RPMI7951 (cell line): ENCODE results near the gene CASK. TPM values are rescaled to one million over a fixed set of nuclear protein-coding genes. Genes with fewer than 3 reads are reported as not detected.

Source experiments
- DNase-seq: peaks from one replicate; pipeline ENCODE4 v3.0.0-alpha.2; 2012; ENCODE audit warnings: low read depth
- total RNA-seq: library from RNA; depleted of rRNA; stranded (reverse); fragments of >200 nt; shearing (Covaris generic); gene quantifications from 2 replicates; pipeline ENCODE4 v1.2.3, GENCODE V29; 2014

The CASK gene
- total RNA-seq, 1 experiment from 2014 or later = 22.8 TPM

DNA sequence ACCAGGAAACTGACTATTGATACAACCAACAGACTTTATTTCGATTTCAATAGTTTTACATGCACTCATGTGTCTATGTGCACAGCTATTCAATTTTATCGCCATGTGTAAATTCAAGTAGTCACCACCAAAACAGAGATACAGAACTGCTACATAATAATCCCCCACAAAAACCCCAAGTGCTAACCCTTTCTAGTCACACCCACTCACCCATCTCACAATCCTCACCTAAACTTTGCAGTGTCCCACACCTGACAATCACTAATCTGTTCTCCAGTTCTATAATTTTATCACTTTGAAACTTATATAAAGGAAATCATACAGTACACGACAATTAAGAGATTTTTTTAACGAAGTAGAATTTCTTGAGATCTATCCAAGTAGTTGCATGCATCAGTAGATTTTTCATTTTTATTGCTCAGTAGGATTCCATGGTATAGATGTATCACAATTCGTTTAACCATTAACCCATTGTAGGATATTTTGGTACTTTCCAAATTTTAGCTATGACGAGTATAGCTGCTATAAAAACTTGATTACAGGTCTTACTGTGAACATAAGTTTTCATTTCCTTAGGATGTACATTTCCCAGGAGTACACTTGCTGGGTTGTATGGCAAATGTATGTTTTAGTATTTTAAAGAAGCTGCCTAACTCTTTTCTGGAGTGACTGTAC, 85.9 kb downstream of the CASK start:
- no peak for DNase-seq

DNA sequence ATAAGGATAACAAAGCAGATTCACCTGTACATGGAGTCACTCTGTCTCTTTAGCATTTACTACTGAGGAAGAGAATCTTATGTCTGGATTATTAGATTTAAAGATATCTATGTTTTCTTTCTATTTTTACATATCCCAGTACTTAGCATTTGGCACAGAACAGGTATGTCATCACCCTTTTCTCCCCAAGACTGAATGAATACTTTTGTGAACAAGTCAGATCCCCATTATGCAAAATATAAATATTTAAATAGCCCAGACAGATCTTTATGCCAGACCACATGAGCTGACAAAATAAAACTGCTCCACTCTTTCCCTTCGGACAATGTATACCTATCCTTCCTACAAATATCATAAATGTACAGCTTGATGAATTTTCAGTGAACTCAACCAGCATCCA, 94.5 kb downstream of the CASK start:
- no peak for DNase-seq

DNA sequence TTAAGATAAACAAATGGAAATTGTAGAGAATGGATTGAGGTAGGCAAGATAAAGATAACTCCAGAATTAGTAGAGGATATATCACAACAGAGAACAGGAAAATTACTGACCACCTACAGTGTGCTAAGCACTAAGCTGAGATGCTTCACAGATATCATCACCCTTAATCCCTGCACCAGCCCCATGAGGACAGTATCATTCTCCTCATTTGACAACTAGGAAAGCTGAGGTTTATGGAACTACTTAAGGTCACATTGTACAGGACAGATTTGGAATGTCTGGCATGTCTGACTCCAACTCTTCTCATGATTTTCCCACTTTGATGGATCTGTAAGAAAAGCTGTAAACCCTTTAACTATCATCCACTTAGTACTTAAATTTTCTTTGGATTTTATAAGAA, 95.5 kb downstream of the CASK start:
- no peak for DNase-seq

DNA sequence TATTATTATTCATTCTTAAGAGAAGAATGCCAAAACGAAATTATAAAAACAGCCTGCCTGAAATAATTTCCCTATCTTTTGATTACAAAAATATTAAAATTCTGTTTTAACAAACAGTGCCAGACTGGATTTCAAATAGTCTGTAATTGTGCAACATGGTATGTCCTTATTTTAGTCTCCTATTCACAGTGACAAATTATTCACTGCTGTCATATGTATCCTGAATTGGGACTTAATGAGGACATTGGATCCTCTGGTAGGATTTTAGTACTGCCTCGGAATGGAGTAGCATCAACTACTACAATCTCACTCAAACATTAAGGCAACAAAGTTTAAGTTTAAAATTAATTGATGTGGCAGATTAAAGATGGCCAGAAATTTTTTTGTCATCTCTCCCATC, 97.6 kb downstream of the CASK start:
- no peak for DNase-seq

DNA sequence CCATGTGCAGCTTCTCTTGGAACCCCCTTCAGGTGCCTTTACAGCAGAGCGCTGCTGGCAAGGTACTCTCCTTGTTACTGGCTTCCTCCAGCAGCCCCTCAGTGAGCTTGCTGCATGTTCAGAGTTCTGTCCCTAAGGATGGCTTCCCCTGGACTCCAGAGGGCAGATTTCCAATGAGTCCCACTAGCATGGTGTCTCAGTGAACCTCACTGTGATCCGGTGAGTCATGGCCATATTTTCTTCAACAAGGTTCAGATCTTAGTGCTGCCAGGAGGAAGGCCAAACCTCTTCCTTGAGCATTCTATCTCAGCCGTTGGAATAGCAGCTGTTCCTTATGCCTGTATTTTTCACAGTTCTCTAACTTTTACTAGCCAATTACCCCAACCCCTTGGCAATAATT, 98.8 kb downstream of the CASK start:
- DNase-seq = peak; percentile 76

DNA sequence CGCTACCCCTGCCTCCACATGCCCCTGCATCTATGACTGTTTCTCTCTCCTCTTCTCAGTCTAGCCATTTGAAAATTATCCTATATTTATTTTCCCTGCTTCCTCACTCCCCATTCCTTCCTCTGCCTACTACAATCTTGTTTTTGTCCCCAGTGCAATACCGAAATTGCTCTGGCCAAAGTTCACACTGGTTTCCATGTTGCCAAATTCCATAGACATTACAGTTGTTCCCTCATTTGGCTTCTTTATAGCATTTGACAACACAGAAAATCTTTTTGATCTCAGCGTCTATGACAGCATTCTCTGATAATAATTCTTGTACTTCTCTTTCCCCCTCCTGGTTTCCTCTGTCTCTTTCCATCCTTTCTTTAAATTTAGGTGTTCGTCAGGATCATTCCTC, 100.0 kb downstream of the CASK start:
- DNase-seq = no peak

DNA sequence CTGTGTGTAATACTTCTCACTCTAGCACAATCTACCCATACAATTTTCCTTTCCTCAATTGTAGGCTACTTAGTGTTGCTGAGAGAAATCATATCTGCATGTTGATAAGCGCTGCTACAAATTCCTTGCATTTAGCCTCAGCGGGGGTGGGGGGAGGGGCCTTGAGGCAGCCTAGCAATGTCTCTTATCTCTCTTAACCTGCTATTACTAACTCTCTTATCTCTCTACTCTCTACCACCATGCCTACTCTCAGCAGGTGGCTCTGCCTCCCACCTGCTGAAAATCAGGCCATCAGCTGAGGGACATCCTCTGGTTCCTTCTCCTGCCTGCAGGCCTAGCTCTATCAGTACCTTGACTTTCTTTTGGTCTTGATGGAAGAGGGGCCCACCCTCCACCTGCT, 100.5 kb downstream of the CASK start:
- no peak for DNase-seq

DNA sequence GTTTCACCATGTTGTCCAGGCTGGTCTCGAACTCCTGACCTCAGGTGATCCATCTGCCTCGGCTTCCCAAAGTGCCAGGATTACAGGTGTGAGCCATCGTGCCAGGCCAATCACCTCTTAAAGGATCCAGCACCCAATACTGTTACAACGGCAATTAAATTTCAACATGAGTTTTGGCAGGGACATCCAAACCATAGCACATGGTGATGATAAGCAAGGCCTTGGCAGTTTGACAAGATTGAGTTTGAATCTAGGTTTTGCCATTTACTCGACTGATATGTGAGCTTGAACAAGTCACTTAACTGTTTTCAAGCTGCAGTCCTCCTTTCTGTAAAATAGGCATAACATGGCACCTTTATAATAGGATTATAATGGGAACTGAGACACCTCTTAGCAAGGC, 115.3 kb downstream of the CASK start:
- DNase-seq = no peak

DNA sequence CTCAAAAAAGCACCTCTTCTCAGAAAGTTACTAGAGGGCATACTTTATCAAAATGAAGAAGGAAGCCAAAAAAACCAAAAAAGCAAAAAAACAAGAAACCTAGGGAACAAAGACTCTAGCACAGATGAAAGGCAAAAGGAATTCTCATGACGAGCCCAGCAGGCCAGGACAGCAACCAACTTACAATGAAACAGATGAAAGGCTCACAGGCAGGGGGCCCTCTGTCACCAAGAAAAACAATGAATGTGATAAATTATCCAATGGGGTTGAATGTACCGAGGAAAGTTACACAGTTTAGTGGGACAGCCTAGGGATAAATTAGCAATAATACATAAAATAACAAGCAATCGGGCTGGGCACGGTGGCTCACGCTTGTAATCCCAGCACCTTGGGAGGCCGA, 120.4 kb downstream of the CASK start:
- DNase-seq = no peak

DNA sequence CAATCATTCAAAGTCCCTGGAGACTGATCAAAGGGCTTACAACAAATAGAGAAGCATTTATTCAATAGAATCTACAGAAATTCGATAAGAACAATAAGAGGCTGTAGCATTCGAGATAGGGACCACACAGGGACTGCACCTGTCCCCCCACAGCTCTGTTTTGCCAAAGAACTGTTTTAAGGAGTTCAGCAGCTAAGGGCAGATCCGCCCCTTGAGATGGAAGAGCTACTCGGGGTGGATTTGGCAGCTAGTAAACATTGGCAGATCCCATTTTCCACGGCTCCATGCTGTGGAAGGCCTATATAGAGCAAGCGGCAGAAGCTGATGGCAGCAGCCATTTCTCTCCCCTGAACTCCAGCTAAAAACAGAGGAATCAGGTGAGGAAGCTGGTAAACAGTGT, 123.7 kb downstream of the CASK start:
- no peak for DNase-seq

DNA sequence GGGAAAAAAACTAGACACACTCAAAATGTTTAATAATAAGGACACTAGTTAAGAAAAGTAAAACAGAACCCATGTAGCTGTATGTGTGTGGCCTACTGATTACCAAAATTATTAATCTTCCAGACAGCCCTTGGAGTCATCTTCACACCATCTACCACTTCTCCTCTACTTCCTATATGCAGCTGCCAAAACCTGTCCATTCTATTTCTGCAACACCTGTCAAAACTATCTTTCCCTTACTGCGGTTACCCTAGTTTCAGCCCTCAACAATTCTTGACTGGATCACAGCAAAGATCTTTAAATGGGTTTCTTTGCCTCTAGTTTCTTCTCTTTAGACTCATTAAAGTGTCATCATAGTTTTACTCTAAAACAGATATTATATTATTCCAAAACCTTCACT, 126.8 kb downstream of the CASK start:
- no peak for DNase-seq

DNA sequence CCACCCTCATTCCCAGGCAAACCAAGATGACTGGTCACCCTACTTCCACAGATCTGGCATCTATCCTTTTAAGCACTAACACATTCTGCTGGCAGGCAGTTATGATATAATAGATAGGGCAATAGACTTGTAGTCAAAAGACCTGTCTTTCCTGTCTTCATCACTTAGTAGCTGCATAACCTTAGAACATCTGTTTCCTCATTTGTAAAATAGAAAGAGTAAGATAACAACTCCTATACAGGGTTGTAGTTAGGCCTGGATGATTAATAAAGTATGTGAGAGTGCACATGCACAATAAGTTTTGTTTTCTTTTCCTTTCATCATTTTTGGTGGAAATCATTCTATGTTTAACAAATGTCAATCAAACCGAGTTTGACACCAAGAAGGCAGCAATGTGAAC, 127.3 kb downstream of the CASK start:
- DNase-seq = no peak

DNA sequence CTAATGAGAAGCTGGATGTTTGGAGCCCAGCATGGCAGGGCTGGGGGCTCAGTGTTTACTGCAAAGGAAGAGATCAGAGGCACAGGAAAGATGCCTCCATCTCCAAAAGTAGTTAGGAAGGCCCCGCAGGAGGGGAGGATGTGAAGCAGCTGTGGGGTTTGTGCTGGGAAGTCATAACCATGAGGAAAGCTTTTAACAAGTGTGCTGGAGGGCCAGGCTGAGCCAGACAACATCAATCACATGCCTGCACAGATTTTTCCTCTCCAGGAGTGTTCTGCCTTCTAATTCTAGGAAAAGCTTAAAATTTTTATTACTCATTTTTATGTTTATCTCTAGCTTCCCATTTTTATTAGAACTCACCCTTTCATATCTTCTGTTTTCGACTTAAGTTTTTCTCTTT, 134.0 kb downstream of the CASK start:
- DNase-seq = no peak

DNA sequence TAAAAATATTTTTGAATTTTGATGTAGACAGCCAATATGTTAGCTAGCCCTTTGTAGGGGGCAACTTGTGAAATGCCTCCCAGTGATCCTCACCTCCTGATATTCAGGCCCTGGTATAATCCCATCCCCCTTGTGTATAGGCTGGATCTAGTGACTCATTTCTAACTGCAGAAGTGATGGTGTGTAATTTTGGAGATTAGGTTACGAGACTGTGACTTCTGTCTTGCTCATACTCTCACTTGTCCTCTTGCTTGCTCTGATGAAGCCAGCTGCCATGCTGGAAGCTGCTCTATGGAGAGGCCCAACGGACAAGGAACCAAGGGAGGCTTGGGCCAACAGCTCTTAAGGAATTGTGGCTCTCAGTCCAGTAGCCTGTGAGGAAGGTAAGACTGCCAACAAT, 137.7 kb downstream of the CASK start:
- peak; percentile 50 for DNase-seq

DNA sequence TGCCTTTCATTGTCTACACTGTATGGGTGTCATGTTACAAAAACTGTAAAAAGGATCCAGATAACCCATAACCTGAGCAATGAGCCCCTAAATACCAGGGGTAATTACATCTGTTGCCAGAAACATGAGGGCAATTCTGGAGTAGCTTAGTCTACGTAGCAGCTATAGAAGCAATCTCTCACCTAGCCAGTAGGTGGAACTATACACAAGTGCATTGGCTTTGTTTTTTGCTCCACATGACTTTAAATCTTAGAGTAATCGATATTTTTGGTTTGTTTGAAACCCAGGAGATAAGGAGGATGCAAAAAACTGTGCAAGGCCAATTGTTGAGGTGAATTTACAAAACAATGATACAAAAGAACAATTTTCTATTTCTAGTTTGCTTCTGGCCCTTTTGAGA, 141.9 kb downstream of the CASK start:
- peak; percentile 26 for DNase-seq

DNA sequence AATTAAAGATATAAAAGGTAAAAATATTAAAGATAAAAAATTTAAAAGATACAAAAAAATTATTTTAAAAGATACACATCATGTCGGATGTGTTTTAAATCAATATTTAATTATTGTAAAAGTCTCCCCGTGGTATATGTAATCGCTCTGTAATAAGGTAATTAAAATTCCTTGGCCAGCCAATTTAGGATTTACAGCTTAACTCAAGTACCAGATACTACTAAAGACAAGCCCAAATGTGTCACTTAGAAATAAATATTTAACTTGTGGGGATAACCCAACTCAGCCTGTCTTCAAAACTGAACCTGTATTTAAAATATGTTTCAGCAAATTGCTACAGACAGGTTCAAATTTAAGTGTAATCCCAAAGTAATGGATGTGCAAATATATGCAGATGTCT, 143.4 kb downstream of the CASK start:
- DNase-seq = no peak

DNA sequence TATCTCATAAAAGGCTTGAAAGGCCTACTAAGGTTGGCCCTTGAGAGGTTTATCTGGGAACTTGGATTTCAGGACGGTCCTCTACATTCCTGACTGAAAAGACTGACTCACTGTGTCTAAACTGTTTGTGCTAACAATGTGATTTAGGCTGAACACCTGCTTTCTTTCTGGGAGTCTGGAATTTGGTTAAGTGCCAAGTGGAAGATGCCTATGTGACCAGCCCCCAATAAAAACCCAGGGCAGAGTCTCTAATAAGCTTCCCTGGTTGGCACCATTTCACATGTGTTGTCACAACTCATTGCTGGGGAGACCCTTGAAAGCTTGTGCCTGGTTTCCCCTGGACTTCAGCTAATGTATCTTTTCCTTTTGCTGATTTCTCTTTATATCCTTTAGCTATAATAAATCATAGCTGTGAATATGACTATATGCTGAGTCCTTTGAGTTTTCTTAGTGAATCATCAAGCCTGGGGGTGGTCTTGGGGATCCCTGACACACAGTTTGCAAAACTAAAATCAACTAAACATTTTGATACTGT, 144.3 kb downstream of the CASK start:
- DNase-seq = peak; percentile 69

DNA sequence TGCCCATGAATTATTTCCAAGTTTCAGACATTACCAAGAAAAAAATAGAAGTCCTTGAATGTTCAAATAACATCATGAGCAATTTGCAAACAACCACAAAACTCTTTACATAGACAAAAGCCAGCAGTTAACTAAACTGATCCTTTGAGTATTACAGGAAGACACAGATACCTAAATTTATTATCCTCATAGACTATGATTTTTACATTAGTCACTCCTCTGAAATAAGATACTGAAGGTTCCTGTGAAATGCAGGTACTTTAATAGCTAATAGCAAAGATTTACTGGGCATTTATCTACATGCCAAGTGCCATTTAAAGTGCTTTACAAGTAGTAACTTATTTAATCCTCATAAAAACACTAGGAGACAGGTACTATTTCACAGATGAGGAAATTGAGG, 161.7 kb downstream of the CASK start:
- DNase-seq = no peak

DNA sequence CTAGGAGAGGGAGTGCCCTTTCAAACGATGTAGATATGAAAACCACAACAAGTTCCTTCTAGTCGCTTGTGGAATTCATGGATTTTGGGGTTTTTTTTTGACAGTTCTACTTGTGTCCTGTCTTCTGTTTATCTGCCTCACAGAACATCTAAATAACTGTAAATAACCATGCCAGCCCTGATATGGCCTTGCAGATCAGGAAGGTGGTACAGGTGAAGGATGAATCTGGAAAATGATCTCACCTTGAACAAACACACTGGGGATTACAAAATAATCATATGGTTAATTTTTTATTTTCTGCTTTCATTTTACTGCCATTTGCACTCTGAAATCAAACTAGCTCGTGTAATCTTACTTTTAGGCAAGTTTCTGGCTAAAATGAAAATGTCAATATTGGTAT, 162.2 kb downstream of the CASK start:
- DNase-seq = no peak

DNA sequence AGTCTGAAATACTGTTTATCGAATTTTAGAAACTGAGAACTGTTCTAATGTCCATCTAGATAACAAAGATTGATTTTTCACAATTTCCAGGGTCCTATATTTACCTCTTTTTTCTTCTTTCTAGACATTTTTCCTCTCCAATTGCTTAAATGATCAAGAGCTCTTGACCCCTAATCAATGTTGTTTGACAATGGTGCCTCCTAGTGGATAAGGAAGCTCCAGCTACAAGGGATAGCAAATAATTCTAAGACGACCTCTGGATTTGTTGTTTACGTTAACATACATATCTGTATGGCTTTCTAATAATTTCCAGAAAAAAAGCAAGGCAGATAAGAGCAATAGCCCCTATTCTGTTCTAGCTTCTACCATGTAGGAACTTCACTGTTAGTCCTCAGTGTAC, 163.5 kb downstream of the CASK start:
- peak; percentile 17 for DNase-seq

DNA sequence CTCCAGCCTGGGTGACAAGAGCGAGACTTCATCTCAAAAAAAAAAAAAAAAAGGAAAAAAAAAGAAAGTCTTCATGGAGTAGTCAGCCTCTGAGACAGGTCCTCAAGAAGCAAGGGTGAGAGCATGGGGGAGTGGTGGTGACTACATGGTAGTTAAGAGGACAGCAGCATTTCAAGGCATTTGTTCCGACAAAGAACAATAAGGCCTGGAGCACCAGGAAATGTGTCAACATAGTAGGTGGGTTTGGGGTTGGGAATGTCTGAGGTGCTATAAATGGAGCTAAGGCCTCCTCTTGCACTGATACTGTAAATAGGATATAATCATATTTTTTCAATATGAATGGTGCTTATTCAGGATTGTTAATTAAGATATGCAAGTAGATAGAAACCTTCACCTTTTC, 165.0 kb downstream of the CASK start:
- DNase-seq = no peak

DNA sequence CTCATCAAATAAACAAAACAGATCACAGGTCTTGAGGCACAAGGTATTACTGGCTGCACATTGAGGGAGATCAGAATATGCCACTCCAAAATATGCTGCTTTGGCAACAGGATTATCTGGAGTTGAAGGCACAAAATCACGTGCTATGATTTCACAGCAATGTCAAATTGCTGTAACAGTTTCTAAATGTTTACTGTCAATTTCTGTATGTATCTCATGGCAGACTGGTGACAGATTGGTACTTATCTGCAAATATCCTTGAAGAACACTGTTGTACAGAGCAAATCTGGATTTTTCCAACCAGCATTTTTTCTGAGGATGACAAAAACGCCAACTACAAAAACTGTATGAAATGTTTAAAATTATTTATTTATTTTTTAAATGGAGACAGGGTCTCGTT, 172.6 kb downstream of the CASK start:
- no peak for DNase-seq

DNA sequence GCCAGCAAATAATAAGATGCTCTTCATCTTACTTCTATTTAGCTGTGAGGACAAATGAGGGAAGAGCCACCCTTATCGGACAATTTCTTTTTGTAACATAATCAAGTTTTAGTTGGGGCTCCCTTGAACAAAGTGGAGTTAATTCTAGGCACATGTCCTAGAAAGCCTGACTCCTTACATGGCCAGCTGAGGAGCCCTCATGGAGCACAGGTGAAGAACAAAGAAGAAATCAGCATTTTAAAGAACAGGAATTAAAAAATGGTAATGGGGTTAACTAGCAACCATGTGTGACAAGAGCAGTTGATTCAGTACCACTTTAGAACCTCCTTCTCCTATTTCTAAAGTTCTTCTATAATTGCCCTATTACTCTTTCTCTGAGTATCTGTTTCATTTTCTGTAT, 183.5 kb downstream of the CASK start:
- no peak for DNase-seq

DNA sequence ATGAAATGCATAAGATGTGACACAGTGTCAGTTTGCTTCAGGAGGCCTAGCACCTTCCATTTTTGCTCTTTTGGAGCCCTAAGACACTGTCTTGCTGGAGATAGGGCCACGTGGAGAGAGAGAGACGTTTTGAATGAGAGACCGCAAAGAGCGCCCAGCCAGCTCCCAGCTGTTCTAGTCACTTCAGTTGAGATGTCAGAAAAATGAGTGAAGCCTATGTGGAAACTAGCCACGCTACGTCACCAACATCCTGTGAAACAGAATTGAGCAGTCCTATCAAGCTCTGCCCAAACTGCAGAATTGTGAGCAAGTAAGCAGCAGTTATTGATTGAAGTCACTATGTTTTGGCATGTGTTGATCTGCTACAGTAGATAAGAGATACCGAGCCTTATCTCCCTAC, 186.3 kb downstream of the CASK start:
- no peak for DNase-seq
